Endothelial cell (in vitro differentiated cells): ENCODE measurements around the gene RHAG. TPM values are rescaled to one million over a fixed set of nuclear protein-coding genes. Genes with fewer than 3 reads are reported as not detected.

Experiments used
- DNase-seq: peaks from one replicate; pipeline ENCODE4 v3.0.0; 2021; ENCODE audit warnings: low spot score
- H3K27ac Mint-ChIP-seq: one replicate; pipeline ENCODE4 v1.8.0; 2021; ENCODE audit warnings: mixed read lengths, inconsistent platforms; ENCODE audit not compliant: unreplicated experiment
- H3K27me3 Mint-ChIP-seq: one replicate; pipeline ENCODE4 v1.8.0; 2021; ENCODE audit warnings: mild to moderate bottlenecking, moderate library complexity, mixed read lengths, inconsistent platforms; ENCODE audit not compliant: unreplicated experiment
- H3K36me3 Mint-ChIP-seq: one replicate; pipeline ENCODE4 v1.8.0; 2021; ENCODE audit warnings: mild to moderate bottlenecking, low read depth, mixed read lengths, inconsistent platforms; ENCODE audit not compliant: unreplicated experiment
- H3K4me1 Mint-ChIP-seq: one replicate; pipeline ENCODE4 v1.8.0; 2021; ENCODE audit warnings: mild to moderate bottlenecking, mixed read lengths, inconsistent platforms; ENCODE audit not compliant: unreplicated experiment
- H3K4me3 Mint-ChIP-seq: one replicate; pipeline ENCODE4 v1.8.0; 2021; ENCODE audit warnings: mild to moderate bottlenecking, mixed read lengths, inconsistent platforms; ENCODE audit not compliant: unreplicated experiment
- H3K9me3 Mint-ChIP-seq: one replicate; pipeline ENCODE4 v1.8.0; 2021; ENCODE audit warnings: mixed read lengths, inconsistent platforms; ENCODE audit not compliant: unreplicated experiment
- total RNA-seq: library from RNA; stranded (reverse); fragmentation: NEBNext Ultra II Directional; extraction: Animal tissue kit (Norgen Biotek cat#: 25700); gene quantifications from one replicate; pipeline ENCODE4 v1.2.1, GENCODE V29; 2021; ENCODE audit not compliant: unreplicated experiment
- TF ChIP-seq, protein P1 (sequence below): fragments of 200-600 bp; sonication (generic); IDR thresholded peaks from one replicate; pipeline ENCODE4 v1.5.0; 2021; ENCODE audit warnings: antibody characterized with exemption; ENCODE audit not compliant: unreplicated experiment

Gene RHAG
- total RNA-seq, 1 donor from 2014 or later, result 0.46 TPM

DNA sequence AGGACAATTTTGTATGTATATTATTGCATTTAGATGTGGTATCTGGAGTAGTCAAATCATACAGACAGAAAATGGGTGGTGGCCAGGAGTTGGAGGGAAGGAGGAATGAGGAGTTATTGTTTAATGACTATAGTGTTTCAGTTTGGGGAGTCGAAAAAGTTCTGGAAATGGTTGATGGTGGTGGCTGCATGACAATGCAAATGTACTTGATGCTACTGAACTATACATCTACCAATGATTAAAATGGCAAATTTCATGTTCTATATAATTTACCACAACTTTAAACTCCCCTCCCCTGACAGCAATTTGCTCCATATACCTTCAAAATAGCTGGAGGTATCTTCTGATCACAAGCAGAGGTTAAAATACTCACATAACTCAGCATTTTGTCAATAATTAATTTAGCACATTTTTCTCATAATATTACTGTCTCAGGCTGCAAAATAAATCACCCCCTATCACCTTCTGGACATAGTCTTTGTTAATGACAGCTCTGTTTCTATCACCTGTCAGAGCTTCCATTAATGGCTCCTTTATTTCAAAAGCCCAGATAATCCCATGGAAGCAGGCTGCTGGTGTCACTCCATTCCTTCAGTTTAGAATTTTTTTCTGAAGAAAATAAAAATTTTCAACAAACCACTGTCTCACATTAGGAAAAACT lies 25.7 kb upstream of the RHAG start:
- Mint-ChIP-seq H3K4me1 (peaks cover 35% of the 10 kb centered on the region), H3K4me3 (no peak overlapping the region), H3K27me3 (peaks cover 2% of the 10 kb centered on the region), H3K9me3 (no peaks in the 10 kb centered on the region), H3K27ac (peak overlapping the region; percentile 75), H3K36me3 (no peaks in the 10 kb centered on the region)
- no peak for DNase-seq
- TF ChIP-seq, protein P1, sequence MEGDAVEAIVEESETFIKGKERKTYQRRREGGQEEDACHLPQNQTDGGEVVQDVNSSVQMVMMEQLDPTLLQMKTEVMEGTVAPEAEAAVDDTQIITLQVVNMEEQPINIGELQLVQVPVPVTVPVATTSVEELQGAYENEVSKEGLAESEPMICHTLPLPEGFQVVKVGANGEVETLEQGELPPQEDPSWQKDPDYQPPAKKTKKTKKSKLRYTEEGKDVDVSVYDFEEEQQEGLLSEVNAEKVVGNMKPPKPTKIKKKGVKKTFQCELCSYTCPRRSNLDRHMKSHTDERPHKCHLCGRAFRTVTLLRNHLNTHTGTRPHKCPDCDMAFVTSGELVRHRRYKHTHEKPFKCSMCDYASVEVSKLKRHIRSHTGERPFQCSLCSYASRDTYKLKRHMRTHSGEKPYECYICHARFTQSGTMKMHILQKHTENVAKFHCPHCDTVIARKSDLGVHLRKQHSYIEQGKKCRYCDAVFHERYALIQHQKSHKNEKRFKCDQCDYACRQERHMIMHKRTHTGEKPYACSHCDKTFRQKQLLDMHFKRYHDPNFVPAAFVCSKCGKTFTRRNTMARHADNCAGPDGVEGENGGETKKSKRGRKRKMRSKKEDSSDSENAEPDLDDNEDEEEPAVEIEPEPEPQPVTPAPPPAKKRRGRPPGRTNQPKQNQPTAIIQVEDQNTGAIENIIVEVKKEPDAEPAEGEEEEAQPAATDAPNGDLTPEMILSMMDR, result no peak

DNA sequence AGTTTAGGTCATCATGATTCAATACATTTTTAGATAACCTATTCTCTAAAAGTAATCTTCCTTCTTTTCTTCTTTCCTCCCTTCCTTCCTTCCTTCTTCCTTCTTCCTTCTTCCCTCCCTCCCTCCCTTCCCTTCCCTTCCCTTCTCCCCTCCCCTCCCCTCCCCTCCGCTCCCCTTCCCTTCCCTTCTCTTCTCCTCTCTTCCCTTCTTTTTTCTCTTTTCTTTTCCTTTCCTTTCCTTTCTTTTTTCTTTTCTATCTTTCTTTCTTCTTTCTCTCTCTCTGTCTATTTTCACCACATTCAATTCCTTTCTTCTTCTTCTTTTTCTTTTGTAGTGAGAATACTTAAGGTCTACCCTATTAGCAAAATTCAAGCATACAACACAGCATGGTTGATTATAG lies 17.3 kb upstream of the RHAG start:
- DNase-seq, result no peak
- Mint-ChIP-seq H3K36me3 (no peaks in the 10 kb centered on the region), H3K9me3 (no peaks in the 10 kb centered on the region), H3K27ac (no peak overlapping the region), H3K4me1 (peaks cover 5% of the 10 kb centered on the region), H3K27me3 (peaks cover 2% of the 10 kb centered on the region), H3K4me3 (no peak overlapping the region)
- TF ChIP-seq, protein P1, result no peak

DNA sequence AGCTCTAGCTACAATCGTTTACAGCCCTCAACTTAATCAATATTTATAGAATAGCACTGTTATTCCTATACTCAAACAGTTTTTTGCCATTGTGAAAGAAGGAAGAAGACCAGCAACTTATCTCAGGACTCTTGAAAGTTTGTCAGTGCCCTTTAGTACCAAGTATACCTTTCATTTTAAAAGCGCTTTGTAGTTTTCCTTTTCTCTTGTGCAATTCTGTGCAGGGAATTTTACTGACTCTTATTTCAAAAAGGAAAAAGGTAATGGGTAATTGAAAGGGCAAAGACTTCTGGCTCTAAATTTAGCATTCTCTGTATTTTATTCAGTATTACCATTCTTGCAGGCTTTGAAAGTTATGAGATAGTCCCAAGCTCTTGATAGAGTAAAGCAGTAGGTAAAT lies 16.8 kb upstream of the RHAG start:
- DNase-seq, result no peak
- peaks cover 2% of the 10 kb centered on the region for H3K27me3 Mint-ChIP-seq
- H3K4me1 Mint-ChIP-seq, result peaks cover 5% of the 10 kb centered on the region
- H3K36me3 Mint-ChIP-seq, result no peaks in the 10 kb centered on the region
- H3K4me3 Mint-ChIP-seq, result no peak overlapping the region
- H3K27ac Mint-ChIP-seq, result no peak overlapping the region
- H3K9me3 Mint-ChIP-seq, result no peaks in the 10 kb centered on the region
- TF ChIP-seq, protein P1, result no peak

DNA sequence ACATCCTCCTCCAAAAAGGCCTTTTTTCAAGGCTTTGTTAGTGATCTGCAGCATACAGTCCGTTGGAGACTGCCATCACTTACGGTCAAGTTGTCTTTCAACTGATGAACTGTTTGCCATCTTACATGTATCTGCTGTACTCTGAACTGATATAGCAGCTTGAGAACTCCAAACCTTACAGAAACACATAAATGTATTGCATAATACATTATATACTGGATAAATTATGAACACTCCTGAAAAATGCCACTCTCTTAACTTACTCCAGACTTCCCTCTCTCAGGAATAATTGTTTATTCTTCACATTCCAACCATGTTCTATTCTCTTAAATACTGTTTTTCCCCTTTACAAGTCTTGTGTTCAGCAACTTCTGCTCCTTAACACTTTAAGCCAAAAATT lies 14.6 kb upstream of the RHAG start:
- Mint-ChIP-seq H3K27me3 (peaks cover 2% of the 10 kb centered on the region), H3K36me3 (no peaks in the 10 kb centered on the region), H3K4me3 (no peak overlapping the region), H3K9me3 (no peaks in the 10 kb centered on the region), H3K27ac (no peak overlapping the region), H3K4me1 (peaks cover 2% of the 10 kb centered on the region)
- TF ChIP-seq, protein P1, result no peak
- DNase-seq, result no peak

DNA sequence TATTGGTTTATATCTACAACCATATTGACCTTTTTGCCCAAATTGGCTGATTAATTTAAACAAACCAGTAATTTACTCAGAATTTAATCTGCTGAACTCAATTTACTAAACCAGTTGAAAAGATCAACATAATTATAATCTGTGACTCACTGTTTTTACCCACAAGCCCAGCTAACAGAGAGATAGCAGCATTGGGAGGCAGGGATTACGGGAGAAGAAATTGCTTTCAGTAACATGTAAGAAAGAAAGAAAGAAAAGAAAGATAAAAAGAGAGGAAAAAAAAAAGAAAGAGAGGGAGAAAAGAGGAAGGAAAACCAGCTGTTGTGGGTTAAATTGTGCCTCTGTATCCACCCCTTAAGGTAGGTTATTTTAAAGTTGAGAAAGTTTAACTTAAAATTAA lies 13.3 kb upstream of the RHAG start:
- Mint-ChIP-seq H3K27ac (no peak overlapping the region), H3K4me3 (no peak overlapping the region)

More for the DNA sequence above, 13.3 kb upstream of the RHAG start:
- TF ChIP-seq, protein P1, result no peak
- DNase-seq, result no peak
- H3K27me3 Mint-ChIP-seq, result peaks cover 2% of the 10 kb centered on the region
- H3K36me3 Mint-ChIP-seq, result no peaks in the 10 kb centered on the region
- H3K9me3 Mint-ChIP-seq, result no peaks in the 10 kb centered on the region
- H3K4me1 Mint-ChIP-seq, result peaks cover 4% of the 10 kb centered on the region
